K562 (cell line): Measurements from ENCODE around the gene EEF1A2. TPM values are rescaled to one million over a fixed set of nuclear protein-coding genes. Genes with fewer than 3 reads are reported as not detected.

Experiments
- ASH1L ChIP-seq: fragments of 450-650 bp; IDR thresholded peaks from 2 replicates; pipeline ENCODE4 v1.6.1; 2018; ENCODE audit warnings: borderline replicate concordance, mild to moderate bottlenecking, low read depth; ENCODE audit not compliant: partially characterized antibody
- ATF7 ChIP-seq: fragments of 450-650 bp; IDR thresholded peaks from 2 replicates; pipeline ENCODE4 v1.7.1; 2014; ENCODE audit warnings: mild to moderate bottlenecking, moderate library complexity
- BACH1 ChIP-seq: fragments of 200-800 bp; sonication (Bioruptor generic); IDR thresholded peaks from 2 replicates; pipeline ENCODE4 v1.6.1; 2016; ENCODE audit warnings: missing genetic modification characterization, missing compliant biosample characterization
- DPF2 ChIP-seq: fragments of 450-650 bp; IDR thresholded peaks from 2 replicates; pipeline ENCODE4 v1.6.1; 2016
- HDAC1 ChIP-seq, 2 experiments: fragments of 450-650 bp; IDR thresholded peaks; 2 replicates each; pipeline ENCODE4 v1.6.1; 2016 to 2017; ENCODE audit warnings: inconsistent platforms in 1 of 2, mild to moderate bottlenecking in 1 of 2, moderate library complexity in 1 of 2
- IRF1 ChIP-seq: sonication (generic); formaldehyde crosslinking; IDR thresholded peaks from 2 replicates; pipeline ENCODE4 v1.8.0; 2022; ENCODE audit warnings: missing genetic modification reagents, mild to moderate bottlenecking, borderline replicate concordance
- LCOR ChIP-seq: sonication (generic); formaldehyde crosslinking; IDR thresholded peaks from 2 replicates; pipeline ENCODE4 v1.8.0; 2022; ENCODE audit warnings: mild to moderate bottlenecking, missing genetic modification reagents
- MAZ ChIP-seq, 2 experiments: fragments of 450-650 bp in 1 of 2; sonication (generic) in 1 of 2; formaldehyde crosslinking; IDR thresholded peaks in 1 of 2; conservative IDR thresholded peaks in 1 of 2; 2 replicates each; pipeline versions ENCODE4 v1.4.0 to v1.5.0; 2020; ENCODE audit warnings: mild to moderate bottlenecking in 1 of 2, missing genetic modification reagents in 1 of 2
- PCBP2 ChIP-seq: fragments of 200-400 bp; formaldehyde crosslinking; IDR thresholded peaks from 2 replicates; pipeline ENCODE4 v1.6.1; 2018; ENCODE audit warnings: low read length, low read depth, mild to moderate bottlenecking, moderate library complexity; ENCODE audit not compliant: poor library complexity, severe bottlenecking
- PPARD ChIP-seq: fragments of 250-450 bp; sonication (Bioruptor Pico); IDR thresholded peaks from 2 replicates; pipeline ENCODE4 v1.8.0; 2022; ENCODE audit warnings: inconsistent platforms, mild to moderate bottlenecking, moderate library complexity
- SNAPC5 ChIP-seq: fragments of 250-450 bp; sonication (Bioruptor Pico); IDR thresholded peaks from 2 replicates; pipeline ENCODE4 v1.8.0; 2021; ENCODE audit warnings: moderate library complexity, mild to moderate bottlenecking, inconsistent platforms
- ZNF316 ChIP-seq: fragments of 450-650 bp; IDR thresholded peaks from 2 replicates; pipeline ENCODE4 v1.6.1; 2016
- ZNF668 ChIP-seq: fragments of 250-450 bp; sonication (Bioruptor Pico); IDR thresholded peaks from 2 replicates; pipeline ENCODE4 v1.8.0; 2022; ENCODE audit warnings: mild to moderate bottlenecking, inconsistent platforms
- polyA plus RNA-seq, 8 experiments: library from polyadenylated mRNA; depleted of rRNA in 4 of 8; stranded (reverse) in 5 of 8; unstranded in 3 of 8; fragments of >200 nt; fragmentation: Nextera tagmentation in 2 of 8; fragmentation: Illumina TruSeq in 1 of 8; extraction: Ambion mirVana in 2 of 8; extraction: Trizol in 1 of 8; gene quantifications; 2 replicates each; pipeline versions ENCODE4 v1.2.1 to v1.2.3, GENCODE V29; 2011 to 2014; ENCODE audit warnings: inconsistent platforms in 1 of 8, missing spikeins in 1 of 8
- total RNA-seq, 7 experiments: library from RNA; depleted of rRNA in 6 of 7; stranded (reverse); fragments of >200 nt in 6 of 7; fragmentation: Illumina TruSeq in 2 of 7; extraction: Trizol in 2 of 7; gene quantifications; 2 replicates each; pipeline versions ENCODE4 v1.2.1 to v1.2.3, GENCODE V29; 2011 to 2021; ENCODE audit warnings: low replicate concordance in 1 of 7
- TF ChIP-seq, protein P1 (sequence below): fragments of 250-450 bp; sonication (Bioruptor Pico); IDR thresholded peaks from 2 replicates; pipeline ENCODE4 v1.8.0; 2022; ENCODE audit warnings: moderate library complexity, mild to moderate bottlenecking, inconsistent platforms
- TF ChIP-seq, protein P2 (sequence below): fragments of 150-350 bp; IDR thresholded peaks from 2 replicates; pipeline ENCODE4 v1.6.1; 2014; ENCODE audit warnings: low read depth, mild to moderate bottlenecking, low read length, borderline replicate concordance
- TF ChIP-seq, protein P3 (sequence below), 2 experiments: fragments of 450-650 bp in 1 of 2; sonication (generic) in 1 of 2; formaldehyde crosslinking in 1 of 2; IDR thresholded peaks in 1 of 2; conservative IDR thresholded peaks in 1 of 2; 2 replicates each; pipeline versions ENCODE4 v1.6.1 to v1.8.1; 2016 to 2023; ENCODE audit warnings: mild to moderate bottlenecking in 2 of 2, moderate library complexity in 2 of 2, inconsistent platforms in 1 of 2, missing genetic modification reagents in 1 of 2
- TF ChIP-seq, protein P4 (sequence below): fragments of 450-650 bp; conservative IDR thresholded peaks from 2 replicates; pipeline ENCODE4 v1.6.1; 2016; ENCODE audit warnings: missing genetic modification characterization, low read depth, mild to moderate bottlenecking, control low read depth, missing compliant biosample characterization

The EEF1A2 gene
- total and polyA plus RNA-seq, 9 of the 15 experiments (the other 6 are each of a cell fraction or from before 2014, with no cell fraction given) = 0.04 to 29.6 (median 11.5) TPM

DNA sequence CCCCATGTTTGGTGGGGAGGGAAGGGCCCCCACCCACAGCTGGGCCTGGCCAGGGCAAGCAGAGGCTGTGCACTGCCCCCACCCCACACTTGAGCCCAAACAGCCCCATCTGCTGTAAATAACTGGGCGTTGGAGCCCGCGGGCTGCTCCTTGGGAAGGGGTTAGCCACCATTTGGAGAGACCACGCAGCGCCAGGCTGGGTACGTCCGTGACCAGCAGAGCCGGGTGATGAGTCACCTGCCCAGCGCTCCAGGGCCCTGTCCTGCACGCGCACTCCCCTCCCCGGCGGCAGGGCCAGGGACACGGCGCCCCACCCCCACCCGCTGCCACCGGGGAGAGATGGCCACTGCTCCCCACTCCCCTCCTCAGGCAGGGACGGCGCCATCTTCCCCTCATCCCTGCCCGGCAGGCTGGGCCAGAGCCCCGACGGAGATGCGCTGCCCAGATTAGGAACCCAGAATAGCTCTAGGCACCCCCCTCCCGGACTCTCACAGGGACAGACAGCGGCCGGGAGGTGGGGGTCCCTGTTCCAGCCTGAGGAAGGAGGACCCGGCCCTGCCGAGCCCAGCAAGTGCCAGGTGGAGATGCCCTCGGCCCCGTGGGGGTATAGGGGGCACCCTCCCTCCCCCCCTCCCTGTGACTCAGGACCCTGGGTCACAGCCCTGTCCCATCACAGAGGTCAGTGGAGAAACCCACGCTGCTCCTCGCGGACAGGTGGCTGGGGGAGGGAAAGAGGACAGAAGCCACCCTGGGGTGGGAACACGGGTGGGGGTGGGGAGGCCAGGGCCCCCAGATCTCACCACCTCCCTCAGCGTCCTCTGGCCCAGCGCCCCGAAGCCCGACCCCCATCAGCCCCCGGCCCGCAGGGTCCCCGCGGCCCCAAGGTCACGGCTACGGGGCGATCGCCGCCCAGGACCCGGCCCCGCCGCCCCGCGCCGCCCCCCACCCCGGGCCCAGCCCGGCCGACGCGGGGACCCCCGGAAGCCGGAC is 642 bp downstream of the EEF1A2 start (continued):
- no peak for TF ChIP-seq SNAPC5
- TF ChIP-seq HDAC1 (IDR thresholded peaks at IDR 0.05) = peak in 1 of 2 experiments; percentile 30; a peak in 1 of 4 replicates
- TF ChIP-seq PPARD (CRISPR knock-in tag) = no peak
- TF ChIP-seq, protein P1, sequence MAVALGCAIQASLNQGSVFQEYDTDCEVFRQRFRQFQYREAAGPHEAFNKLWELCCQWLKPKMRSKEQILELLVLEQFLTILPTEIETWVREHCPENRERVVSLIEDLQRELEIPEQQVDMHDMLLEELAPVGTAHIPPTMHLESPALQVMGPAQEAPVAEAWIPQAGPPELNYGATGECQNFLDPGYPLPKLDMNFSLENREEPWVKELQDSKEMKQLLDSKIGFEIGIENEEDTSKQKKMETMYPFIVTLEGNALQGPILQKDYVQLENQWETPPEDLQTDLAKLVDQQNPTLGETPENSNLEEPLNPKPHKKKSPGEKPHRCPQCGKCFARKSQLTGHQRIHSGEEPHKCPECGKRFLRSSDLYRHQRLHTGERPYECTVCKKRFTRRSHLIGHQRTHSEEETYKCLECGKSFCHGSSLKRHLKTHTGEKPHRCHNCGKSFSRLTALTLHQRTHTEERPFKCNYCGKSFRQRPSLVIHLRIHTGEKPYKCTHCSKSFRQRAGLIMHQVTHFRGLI = no peak
- no peak for TF ChIP-seq PCBP2
- TF ChIP-seq MAZ (CRISPR knock-in tag; conservative IDR thresholded peaks at IDR 0.05 in 1 of 2, IDR thresholded peaks at IDR 0.05 in 1 of 2) = 0 out of 4 replicates have a peak, but pooled peaks of 1 of the 2 experiments have one; percentile 27
- no peak for TF ChIP-seq IRF1 (CRISPR knock-in tag)
- no peak for TF ChIP-seq BACH1
- TF ChIP-seq, protein P2, sequence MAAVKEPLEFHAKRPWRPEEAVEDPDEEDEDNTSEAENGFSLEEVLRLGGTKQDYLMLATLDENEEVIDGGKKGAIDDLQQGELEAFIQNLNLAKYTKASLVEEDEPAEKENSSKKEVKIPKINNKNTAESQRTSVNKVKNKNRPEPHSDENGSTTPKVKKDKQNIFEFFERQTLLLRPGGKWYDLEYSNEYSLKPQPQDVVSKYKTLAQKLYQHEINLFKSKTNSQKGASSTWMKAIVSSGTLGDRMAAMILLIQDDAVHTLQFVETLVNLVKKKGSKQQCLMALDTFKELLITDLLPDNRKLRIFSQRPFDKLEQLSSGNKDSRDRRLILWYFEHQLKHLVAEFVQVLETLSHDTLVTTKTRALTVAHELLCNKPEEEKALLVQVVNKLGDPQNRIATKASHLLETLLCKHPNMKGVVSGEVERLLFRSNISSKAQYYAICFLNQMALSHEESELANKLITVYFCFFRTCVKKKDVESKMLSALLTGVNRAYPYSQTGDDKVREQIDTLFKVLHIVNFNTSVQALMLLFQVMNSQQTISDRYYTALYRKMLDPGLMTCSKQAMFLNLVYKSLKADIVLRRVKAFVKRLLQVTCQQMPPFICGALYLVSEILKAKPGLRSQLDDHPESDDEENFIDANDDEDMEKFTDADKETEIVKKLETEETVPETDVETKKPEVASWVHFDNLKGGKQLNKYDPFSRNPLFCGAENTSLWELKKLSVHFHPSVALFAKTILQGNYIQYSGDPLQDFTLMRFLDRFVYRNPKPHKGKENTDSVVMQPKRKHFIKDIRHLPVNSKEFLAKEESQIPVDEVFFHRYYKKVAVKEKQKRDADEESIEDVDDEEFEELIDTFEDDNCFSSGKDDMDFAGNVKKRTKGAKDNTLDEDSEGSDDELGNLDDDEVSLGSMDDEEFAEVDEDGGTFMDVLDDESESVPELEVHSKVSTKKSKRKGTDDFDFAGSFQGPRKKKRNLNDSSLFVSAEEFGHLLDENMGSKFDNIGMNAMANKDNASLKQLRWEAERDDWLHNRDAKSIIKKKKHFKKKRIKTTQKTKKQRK = no peak
- TF ChIP-seq, protein P3, sequence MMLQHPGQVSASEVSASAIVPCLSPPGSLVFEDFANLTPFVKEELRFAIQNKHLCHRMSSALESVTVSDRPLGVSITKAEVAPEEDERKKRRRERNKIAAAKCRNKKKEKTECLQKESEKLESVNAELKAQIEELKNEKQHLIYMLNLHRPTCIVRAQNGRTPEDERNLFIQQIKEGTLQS (IDR thresholded peaks at IDR 0.05) = peak; percentile 83
- TF ChIP-seq, protein P3 (CRISPR knock-in tag; conservative IDR thresholded peaks at IDR 0.05) = no peak
- TF ChIP-seq, protein P4, sequence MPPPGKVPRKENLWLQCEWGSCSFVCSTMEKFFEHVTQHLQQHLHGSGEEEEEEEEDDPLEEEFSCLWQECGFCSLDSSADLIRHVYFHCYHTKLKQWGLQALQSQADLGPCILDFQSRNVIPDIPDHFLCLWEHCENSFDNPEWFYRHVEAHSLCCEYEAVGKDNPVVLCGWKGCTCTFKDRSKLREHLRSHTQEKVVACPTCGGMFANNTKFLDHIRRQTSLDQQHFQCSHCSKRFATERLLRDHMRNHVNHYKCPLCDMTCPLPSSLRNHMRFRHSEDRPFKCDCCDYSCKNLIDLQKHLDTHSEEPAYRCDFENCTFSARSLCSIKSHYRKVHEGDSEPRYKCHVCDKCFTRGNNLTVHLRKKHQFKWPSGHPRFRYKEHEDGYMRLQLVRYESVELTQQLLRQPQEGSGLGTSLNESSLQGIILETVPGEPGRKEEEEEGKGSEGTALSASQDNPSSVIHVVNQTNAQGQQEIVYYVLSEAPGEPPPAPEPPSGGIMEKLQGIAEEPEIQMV = no peak
- TF ChIP-seq LCOR (CRISPR knock-in tag) = 0 out of 2 replicates have a peak, but pooled peaks have one; percentile 33
- TF ChIP-seq ZNF316 = no peak
- TF ChIP-seq DPF2 = 0 out of 2 replicates have a peak, but pooled peaks have one; percentile 29
- TF ChIP-seq ASH1L = no peak
- no peak for TF ChIP-seq ZNF668 (CRISPR knock-in tag)
- TF ChIP-seq ATF7 = no peak
